HepG2 (cell line): Measurements from ENCODE around the gene NTM. TPM values are rescaled to one million over a fixed set of nuclear protein-coding genes. Genes with fewer than 3 reads are reported as not detected.

Source experiments
- ATAC-seq: fragments of 200-7000 bp; cut with Tn5 transposase; 3 replicates; pipeline ENCODE4 v1.9.1; 2020; ENCODE audit warnings: mild to moderate bottlenecking, moderate library complexity
- BruUV-seq: library from RNA; stranded (reverse); fragments of 400-500 nt; replicated peaks from 2 replicates; lab custom pipeline; 2021; lab: Mats Ljungman, UMichigan
- CTCF ChIA-PET: fragments of 300-600 bp; formaldehyde crosslinking; extraction: SDS; loops from one replicate; lab custom pipeline; 2021; ENCODE audit warnings: low total read pairs, inconsistent platforms, low intra/inter-chr PET ratio; lab: Yijun Ruan, JAX
- POLR2A ChIA-PET: fragments of 350-600 bp; sonication (Branson Sonifier 250); formaldehyde crosslinking; loops from one replicate; lab custom pipeline; 2020; ENCODE audit warnings: antibody characterized with exemption, inconsistent platforms; lab: Yijun Ruan, JAX
- DNase-seq: peaks from one replicate; pipeline ENCODE4 v3.0.0-alpha.2; 2015; ENCODE audit warnings: low spot score
- FAIRE-seq: peaks from 3 replicates; lab custom pipeline; 2011; peaks lifted over from hg19 to GRCh38; lab: Jason Lieb, UNC
- H2AFZ ChIP-seq: one replicate; pipeline ENCODE4 v1.6.1; 2011; ENCODE audit warnings: low read length, inconsistent platforms
- H3K27ac ChIP-seq: fragments of 300-600 bp; 3 replicates; pipeline ENCODE4 v1.8.0; 2011; ENCODE audit warnings: mixed run types, mild to moderate bottlenecking, mixed read lengths, low read length, inconsistent platforms; ENCODE audit not compliant: insufficient read depth; ENCODE audit errors: extremely low read length
- H3K27me3 ChIP-seq, 2 experiments: fragments of 200-600 bp in 1 of 2; 2 replicates in 1 of 2; 3 replicates in 1 of 2; pipeline versions ENCODE4 v1.6.0 to v1.8.0; 2011; ENCODE audit warnings: low read length in 2 of 2, mild to moderate bottlenecking in 2 of 2, moderate library complexity in 2 of 2, inconsistent platforms in 1 of 2; ENCODE audit not compliant: insufficient read depth in 2 of 2, control insufficient read depth in 1 of 2
- H3K36me3 ChIP-seq, 2 experiments: fragments of 200-600 bp in 1 of 2; replicated peaks in 1 of 2; 2 replicates in 1 of 2; 3 replicates in 1 of 2; pipeline versions ENCODE4 v1.5.1 to v1.8.0; 2011; ENCODE audit warnings: low read length in 2 of 2, inconsistent platforms in 1 of 2; ENCODE audit not compliant: insufficient read depth in 2 of 2, control insufficient read depth in 1 of 2
- H3K4me1 ChIP-seq: 2 replicates; pipeline ENCODE4 v1.5.1; 2012; ENCODE audit warnings: low read length, inconsistent platforms; ENCODE audit not compliant: insufficient read depth
- H3K4me2 ChIP-seq: 2 replicates; pipeline ENCODE4 v1.6.0; 2011; ENCODE audit warnings: low read depth, low read length, inconsistent platforms
- H3K4me3 ChIP-seq, 3 experiments: fragments of 200-600 bp in 1 of 3; sonication (generic), shearing (Covaris generic) in 1 of 3; replicated peaks in 1 of 3; 2 replicates each; pipeline ENCODE4 v1.5.1; 2011 to 2016; ENCODE audit warnings: low read length in 3 of 3, inconsistent platforms in 2 of 3, low read depth in 2 of 3, mild to moderate bottlenecking in 2 of 3, control low read depth in 1 of 3, mixed read lengths in 1 of 3; ENCODE audit not compliant: insufficient read depth in 1 of 3
- H3K79me2 ChIP-seq: one replicate; pipeline ENCODE4 v1.6.1; 2011; ENCODE audit warnings: low read length, inconsistent platforms; ENCODE audit not compliant: insufficient read depth
- H3K9ac ChIP-seq: 2 replicates; pipeline ENCODE4 v1.6.0; 2011; ENCODE audit warnings: mild to moderate bottlenecking, low read depth, low read length, inconsistent platforms; ENCODE audit not compliant: insufficient read depth
- H3K9me3 ChIP-seq: 2 replicates; pipeline ENCODE4 v1.5.1; 2012; ENCODE audit warnings: mild to moderate bottlenecking, low read length
- H4K20me1 ChIP-seq: 2 replicates; pipeline ENCODE4 v1.6.0; 2011; ENCODE audit warnings: inconsistent platforms, mild to moderate bottlenecking, low read length, moderate library complexity; ENCODE audit not compliant: insufficient read depth
- GFI1 ChIP-seq: sonication (generic); formaldehyde crosslinking; IDR thresholded peaks from 2 replicates; pipeline ENCODE4 v1.5.0; 2020; ENCODE audit warnings: missing genetic modification reagents, mild to moderate bottlenecking, borderline replicate concordance
- HIVEP1 ChIP-seq: sonication (generic); formaldehyde crosslinking; IDR thresholded peaks from 2 replicates; pipeline ENCODE4 v1.4.0; 2020; ENCODE audit warnings: mild to moderate bottlenecking, missing genetic modification reagents
- NCOA1 ChIP-seq: sonication (generic); formaldehyde crosslinking; IDR thresholded peaks from 2 replicates; pipeline ENCODE4 v1.9.0; 2021; ENCODE audit warnings: missing genetic modification reagents
- NCOA2 ChIP-seq: sonication (generic); formaldehyde crosslinking; IDR thresholded peaks from 2 replicates; pipeline ENCODE4 v1.8.0; 2022; ENCODE audit warnings: inconsistent platforms
- PAF1 ChIP-seq: IDR thresholded peaks from 2 replicates; pipeline ENCODE4 v1.6.1; 2016; ENCODE audit warnings: missing genetic modification reagents, missing compliant biosample characterization
- XBP1 ChIP-seq: sonication (generic); formaldehyde crosslinking; IDR thresholded peaks from 2 replicates; pipeline ENCODE4 v1.5.0; 2020; ENCODE audit warnings: missing genetic modification reagents
- ZNF383 ChIP-seq: sonication (generic); formaldehyde crosslinking; IDR thresholded peaks from 2 replicates; pipeline ENCODE4 v1.4.0; 2020; ENCODE audit warnings: missing genetic modification reagents, mild to moderate bottlenecking, borderline replicate concordance
- ZNF577 ChIP-seq: sonication (generic); formaldehyde crosslinking; IDR thresholded peaks from 2 replicates; pipeline ENCODE4 v1.4.0; 2020; ENCODE audit warnings: mild to moderate bottlenecking, low read depth, missing genetic modification reagents, borderline replicate concordance
- WGBS: methylation state at CpG from one replicate; pipeline ENCODE4 v1.1.6; 2017; ENCODE audit warnings: low lambda C conversion rate; 5-methylcytosine and 5-hydroxymethylcytosine counted together
- in situ Hi-C: cut with HindIII; loops from 2 replicates; pipeline ENCODE4 v1.10.0; 2017; ENCODE audit warnings: low pct_unique_long_range_greater_than_20kb; ENCODE audit not compliant: extremely low pct_ligation_motif_present
- intact Hi-C: fragments of 100-400 bp; cut with micrococcal nuclease; formaldehyde crosslinking; loops from one replicate; pipeline ENCODE4 v1.10.0; 2022; ENCODE audit not compliant: unreplicated experiment
- polyA plus RNA-seq, 8 experiments: library from polyadenylated mRNA; depleted of rRNA in 3 of 8; stranded (reverse) in 7 of 8; unstranded in 1 of 8; fragments of >200 nt; fragmentation: Illumina TruSeq in 4 of 8; extraction: Trizol in 4 of 8; gene quantifications; 2 replicates each; pipeline versions ENCODE4 v1.2.1 to v1.2.3, GENCODE V29; 2011 to 2016; ENCODE audit warnings: low read depth in 4 of 8, missing spikeins in 1 of 8, mixed read lengths in 1 of 8; ENCODE audit not compliant: insufficient read depth in 1 of 8
- total RNA-seq, 5 experiments: library from RNA; depleted of rRNA; stranded (reverse); fragments of >200 nt; fragmentation: Illumina TruSeq; extraction: Trizol; gene quantifications; 2 replicates each; pipeline ENCODE4 v1.2.3, GENCODE V29; 2016; ENCODE audit warnings: low read depth in 1 of 5
- TF ChIP-seq, protein P1 (sequence below): IDR thresholded peaks from 2 replicates; pipeline ENCODE4 v1.6.1; 2012; ENCODE audit warnings: low read depth, low read length, improper control_type of control experiment
- TF ChIP-seq, protein P2 (sequence below): sonication (generic); formaldehyde crosslinking; IDR thresholded peaks from 2 replicates; pipeline ENCODE4 v1.8.1; 2023; ENCODE audit warnings: missing genetic modification reagents, inconsistent platforms, borderline replicate concordance
- TF ChIP-seq, protein P3 (sequence below): sonication (generic); formaldehyde crosslinking; IDR thresholded peaks from 2 replicates; pipeline ENCODE4 v1.4.0; 2020; ENCODE audit warnings: mild to moderate bottlenecking, low read depth, missing genetic modification reagents
- TF ChIP-seq, protein P4 (sequence below): sonication (generic); formaldehyde crosslinking; IDR thresholded peaks from 2 replicates; pipeline ENCODE4 v1.8.1; 2023; ENCODE audit warnings: mild to moderate bottlenecking, missing genetic modification reagents, borderline replicate concordance

Gene NTM
- total and polyA plus RNA-seq, 2 of the 13 experiments (the other 11 are each of a cell fraction or from before 2014, with no cell fraction given), result not detected

DNA sequence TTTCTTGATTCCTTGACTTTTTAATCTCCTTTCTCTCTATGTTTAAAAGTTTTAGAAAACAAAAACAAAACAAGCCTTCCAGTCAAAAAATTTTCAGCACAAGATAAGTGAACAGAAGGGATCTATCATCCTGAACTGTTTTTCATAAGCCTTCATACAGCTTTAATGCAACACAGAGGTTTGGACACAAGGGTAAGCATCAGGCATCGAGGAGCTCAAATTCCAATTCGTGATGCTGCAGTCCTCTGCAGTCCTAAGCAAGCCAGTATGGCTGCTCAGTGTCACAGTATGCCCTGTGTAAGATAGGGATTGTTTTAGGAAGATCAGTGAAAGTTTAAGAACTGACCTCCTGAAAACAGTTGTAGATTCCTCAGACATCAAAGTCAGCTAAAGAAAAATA is 740.9 kb downstream of the NTM start:
- CTCF ChIA-PET, result no interaction called here
- intact Hi-C loops, result loop anchor here (5.0 kb wide), 1 partner anchor 951 kb away; no protein-coding TSS in a partner anchor
- FAIRE-seq, result no peak

More for the DNA sequence above, 740.9 kb downstream of the NTM start:
- Histone ChIP-seq H3K27ac (no peak overlapping the region), H4K20me1 (no peaks in the 10 kb centered on the region), H3K27me3 (no peaks in the 10 kb centered on the region), H3K9me3 (no peaks in the 10 kb centered on the region), H3K4me3 (no peak overlapping the region), H2AFZ (no peak overlapping the region), H3K9ac (no peak overlapping the region), H3K4me1 (no peaks in the 10 kb centered on the region), H3K79me2 (no peaks in the 10 kb centered on the region), H3K4me2 (no peak overlapping the region), H3K36me3 (no peaks in the 10 kb centered on the region)
- no peak for ATAC-seq
- BruUV-seq, result no TSS peak
- POLR2A ChIA-PET, result no interaction called here
- in situ Hi-C loops, result loop anchor here (25.0 kb wide), 1 partner anchor 951 kb away; no protein-coding TSS in a partner anchor
- TF ChIP-seq, protein P1, sequence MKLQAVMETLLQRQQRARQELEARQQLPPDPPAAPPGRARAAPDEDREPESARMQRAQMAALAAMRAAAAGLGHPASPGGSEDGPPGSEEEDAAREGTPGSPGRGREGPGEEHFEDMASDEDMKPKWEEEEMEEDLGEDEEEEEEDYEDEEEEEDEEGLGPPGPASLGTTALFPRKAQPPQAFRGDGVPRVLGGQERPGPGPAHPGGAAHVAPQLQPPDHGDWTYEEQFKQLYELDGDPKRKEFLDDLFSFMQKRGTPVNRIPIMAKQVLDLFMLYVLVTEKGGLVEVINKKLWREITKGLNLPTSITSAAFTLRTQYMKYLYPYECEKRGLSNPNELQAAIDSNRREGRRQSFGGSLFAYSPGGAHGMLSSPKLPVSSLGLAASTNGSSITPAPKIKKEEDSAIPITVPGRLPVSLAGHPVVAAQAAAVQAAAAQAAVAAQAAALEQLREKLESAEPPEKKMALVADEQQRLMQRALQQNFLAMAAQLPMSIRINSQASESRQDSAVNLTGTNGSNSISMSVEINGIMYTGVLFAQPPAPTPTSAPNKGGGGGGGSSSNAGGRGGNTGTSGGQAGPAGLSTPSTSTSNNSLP, result no peak
- TF ChIP-seq ZNF577 (CRISPR knock-in tag), result no peak
- TF ChIP-seq GFI1 (CRISPR knock-in tag), result no peak
- TF ChIP-seq NCOA2 (CRISPR knock-in tag), result no peak
- TF ChIP-seq PAF1 (CRISPR knock-in tag), result no peak
- TF ChIP-seq HIVEP1 (CRISPR knock-in tag), result no peak
- TF ChIP-seq, protein P2, sequence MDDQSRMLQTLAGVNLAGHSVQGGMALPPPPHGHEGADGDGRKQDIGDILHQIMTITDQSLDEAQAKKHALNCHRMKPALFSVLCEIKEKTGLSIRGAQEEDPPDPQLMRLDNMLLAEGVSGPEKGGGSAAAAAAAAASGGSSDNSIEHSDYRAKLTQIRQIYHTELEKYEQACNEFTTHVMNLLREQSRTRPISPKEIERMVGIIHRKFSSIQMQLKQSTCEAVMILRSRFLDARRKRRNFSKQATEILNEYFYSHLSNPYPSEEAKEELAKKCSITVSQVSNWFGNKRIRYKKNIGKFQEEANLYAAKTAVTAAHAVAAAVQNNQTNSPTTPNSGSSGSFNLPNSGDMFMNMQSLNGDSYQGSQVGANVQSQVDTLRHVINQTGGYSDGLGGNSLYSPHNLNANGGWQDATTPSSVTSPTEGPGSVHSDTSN (CRISPR knock-in tag), result no peak
- no peak for TF ChIP-seq ZNF383
- TF ChIP-seq XBP1, result no peak
- no peak for TF ChIP-seq NCOA1 (CRISPR knock-in tag)
- TF ChIP-seq, protein P3, sequence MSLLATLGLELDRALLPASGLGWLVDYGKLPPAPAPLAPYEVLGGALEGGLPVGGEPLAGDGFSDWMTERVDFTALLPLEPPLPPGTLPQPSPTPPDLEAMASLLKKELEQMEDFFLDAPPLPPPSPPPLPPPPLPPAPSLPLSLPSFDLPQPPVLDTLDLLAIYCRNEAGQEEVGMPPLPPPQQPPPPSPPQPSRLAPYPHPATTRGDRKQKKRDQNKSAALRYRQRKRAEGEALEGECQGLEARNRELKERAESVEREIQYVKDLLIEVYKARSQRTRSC (CRISPR knock-in tag), result no peak
- TF ChIP-seq, protein P4, sequence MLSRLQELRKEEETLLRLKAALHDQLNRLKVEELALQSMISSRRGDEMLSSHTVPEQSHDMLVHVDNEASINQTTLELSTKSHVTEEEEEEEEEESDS (CRISPR knock-in tag), result no peak
- WGBS, result 0% methylated on average over 2 of the region's 2 CpGs
- no peak for DNase-seq
